Right lung (tissue), 5 donors: ENCODE measurements around the gene PHETA1. TPM values are rescaled to one million over a fixed set of nuclear protein-coding genes. Genes with fewer than 3 reads are reported as not detected.
"Not testable (repeated sequence)": the region's sequence is repeated elsewhere in the genome, so short reads cannot be mapped to it uniquely, and the experiment has no call there.

ENCODE experiments used
- DNase-seq, 2 donors: peaks; one replicate each; pipeline ENCODE4 v3.0.0-alpha.2; 2013
- polyA plus RNA-seq, 5 donors: library from polyadenylated mRNA; unstranded; fragments of 120-200 nt; gene quantifications; one replicate each; pipeline versions ENCODE4 v1.2.1 to v1.2.3, GENCODE V29; 2013; ENCODE audit warnings: inconsistent platforms in 1 of 5, low replicate concordance in 1 of 5; ENCODE audit not compliant: insufficient read length in 5 of 5, insufficient read depth in 1 of 5

The PHETA1 gene
- polyA plus RNA-seq, 5 donors: 6.2 to 14.9 (median 9.3) TPM

GRCh38 chr12:111405859-111406473, 37.1 kb upstream of the PHETA1 start, which contains the start of gene SH2B3:
TSS of gene SH2B3 (plus strand) at chr12:111405923. CDS start at chr12:111418146, 12,223 bp downstream.
- no peak for DNase-seq

GRCh38 chr12:111405149-111405858, 36.4 kb upstream of the PHETA1 start:
- DNase-seq: peak; percentile 84 to 86

- no peak for DNase-seq
Observed at GRCh38 chr12:111404362-111405148, 35.7 kb upstream of the PHETA1 start.

- not testable (repeated sequence) for DNase-seq
Observed at GRCh38 chr12:111402490-111402824, 33.6 kb upstream of the PHETA1 start.

- DNase-seq: no peak
Observed at GRCh38 chr12:111401167-111401605, 32.3 kb upstream of the PHETA1 start.

- not testable (repeated sequence) for DNase-seq
Observed at GRCh38 chr12:111399741-111400404, 31.0 kb upstream of the PHETA1 start.

GRCh38 chr12:111398530-111398929, 29.6 kb upstream of the PHETA1 start:
- no peak for DNase-seq

- peak; percentile 75 to 81 for DNase-seq
Observed at GRCh38 chr12:111396726-111397445, 28.0 kb upstream of the PHETA1 start.

GRCh38 chr12:111396271-111396670, 27.4 kb upstream of the PHETA1 start:
- not testable (repeated sequence) for DNase-seq

- no peak for DNase-seq
Observed at GRCh38 chr12:111395336-111396187, 26.7 kb upstream of the PHETA1 start.

GRCh38 chr12:111394480-111394879, 25.6 kb upstream of the PHETA1 start:
- DNase-seq: no peak

- DNase-seq: no peak
Observed at GRCh38 chr12:111393700-111394300, 24.9 kb upstream of the PHETA1 start.

GRCh38 chr12:111390910-111391309, 22.0 kb upstream of the PHETA1 start:
- DNase-seq: no peak

GRCh38 chr12:111389635-111390034, 20.7 kb upstream of the PHETA1 start:
- no peak for DNase-seq

GRCh38 chr12:111387747-111388323, 18.9 kb upstream of the PHETA1 start:
- DNase-seq: no peak

GRCh38 chr12:111386885-111387284, 18.0 kb upstream of the PHETA1 start:
- no peak for DNase-seq

- no peak for DNase-seq
Observed at GRCh38 chr12:111384596-111384995, 15.7 kb upstream of the PHETA1 start.

- DNase-seq: no peak
Observed at GRCh38 chr12:111379942-111380554, 11.2 kb upstream of the PHETA1 start.

- no peak for DNase-seq
Observed at GRCh38 chr12:111377440-111377839, 8.5 kb upstream of the PHETA1 start.
